Right forelimb (tissue), 1 donor: ENCODE results near the gene KRT71.

Experiments
- DNase-seq: peaks from one replicate; pipeline ENCODE4 v3.0.0-alpha.2; 2018

The KRT71 gene

DNA sequence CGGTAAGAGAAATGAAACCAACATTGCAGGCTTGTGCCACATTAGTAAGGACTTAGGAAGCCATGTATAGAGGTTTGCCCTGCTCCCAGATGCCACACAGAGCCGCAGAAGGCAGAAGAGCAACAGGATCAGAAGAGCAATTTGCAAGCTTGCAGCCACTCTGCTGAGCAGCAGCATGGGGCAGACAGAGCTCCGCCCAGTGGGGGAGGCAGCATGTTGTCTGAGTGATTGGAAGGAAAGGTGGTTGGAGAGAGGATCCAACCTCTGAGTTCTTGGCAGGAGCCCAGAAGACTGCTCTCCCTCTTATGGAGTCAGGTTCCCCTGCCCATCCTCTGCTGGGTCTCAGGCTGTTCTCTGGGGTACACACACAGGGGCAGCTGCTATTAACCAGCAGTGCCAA, 57.6 kb downstream of the KRT71 start:
- no peak for DNase-seq

- no peak for DNase-seq
Measured at GRCh38 chr12:52494518-52494917, 58.4 kb downstream of the KRT71 start.

DNA sequence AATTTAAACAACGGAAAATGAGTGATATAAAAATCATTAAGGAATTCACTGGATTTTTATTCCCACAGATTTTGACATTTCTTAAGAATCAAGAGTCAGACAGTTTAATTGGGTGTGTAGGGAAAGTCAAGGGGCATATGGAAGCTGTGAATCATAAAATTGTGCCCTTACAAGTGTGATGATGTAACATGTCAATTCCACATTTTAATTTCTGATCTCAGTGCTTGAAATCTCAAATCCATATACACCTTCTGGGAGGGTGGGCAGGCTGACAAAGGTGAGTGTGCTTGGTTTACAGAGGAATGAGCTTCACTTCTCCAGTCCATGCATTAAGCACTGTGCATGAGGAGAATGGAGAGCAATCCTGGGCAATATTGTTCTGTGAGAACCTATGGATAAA, 58.8 kb downstream of the KRT71 start:
- no peak for DNase-seq
